HG03025 (cell line): ENCODE data around the gene SPINK14.

Experiments used
- ATAC-seq: cut with Tn5 transposase; IDR thresholded peaks from one replicate; pipeline ENCODE4 v1.9.1; 2021; ENCODE audit warnings: mild to moderate bottlenecking, moderate library complexity; ENCODE audit not compliant: unreplicated experiment, low FRiP score

Gene SPINK14

GRCh38 chr5:148168246-148168645 lies at the start of gene SPINK14:
SPINK14 (plus strand) TSS chr5:148168546; CDS start chr5:148169733, 1,187 bp downstream.
- no peak for ATAC-seq

- no peak for ATAC-seq
Observed at GRCh38 chr5:148120317-148120716, 48.0 kb upstream of the SPINK14 start.

- ATAC-seq: no peak
Observed at GRCh38 chr5:148125641-148126040, 42.7 kb upstream of the SPINK14 start.

- ATAC-seq: no peak
Observed at GRCh38 chr5:148135091-148136048, 33.0 kb upstream of the SPINK14 start.

GRCh38 chr5:148140846-148141245 lies 27.5 kb upstream of the SPINK14 start:
- no peak for ATAC-seq

GRCh38 chr5:148141645-148142044 lies 26.7 kb upstream of the SPINK14 start:
- no peak for ATAC-seq

GRCh38 chr5:148145916-148146315 lies 22.4 kb upstream of the SPINK14 start:
- ATAC-seq: no peak

- no peak for ATAC-seq
Observed at GRCh38 chr5:148146487-148146886, 21.9 kb upstream of the SPINK14 start.

- ATAC-seq: no peak
Observed at GRCh38 chr5:148147415-148147814, 20.9 kb upstream of the SPINK14 start.

GRCh38 chr5:148151872-148152271 lies 16.5 kb upstream of the SPINK14 start:
- no peak for ATAC-seq

GRCh38 chr5:148152781-148153180 lies 15.6 kb upstream of the SPINK14 start:
- ATAC-seq: no peak

- ATAC-seq: no peak
Observed at GRCh38 chr5:148156609-148157008, 11.7 kb upstream of the SPINK14 start.

GRCh38 chr5:148162038-148162437 lies 6.3 kb upstream of the SPINK14 start:
- ATAC-seq: no peak

GRCh38 chr5:148163345-148163744 lies 5.0 kb upstream of the SPINK14 start:
- no peak for ATAC-seq

- no peak for ATAC-seq
Observed at GRCh38 chr5:148166550-148167283, 1.6 kb upstream of the SPINK14 start.

- no peak for ATAC-seq
Observed at GRCh38 chr5:148172377-148172776, 4.0 kb downstream of the SPINK14 start.

GRCh38 chr5:148176480-148176879 lies 8.1 kb downstream of the SPINK14 start:
- no peak for ATAC-seq

GRCh38 chr5:148177207-148177606 lies 8.9 kb downstream of the SPINK14 start:
- no peak for ATAC-seq

- ATAC-seq: no peak
Observed at GRCh38 chr5:148179234-148179824, 11.0 kb downstream of the SPINK14 start.

GRCh38 chr5:148186248-148187003 lies 18.1 kb downstream of the SPINK14 start:
- no peak for ATAC-seq
